ENCODE measurements around the gene SEPTIN8.

GRCh38 chr5:132824426-132824825 is 47.4 kb upstream of the SEPTIN8 start:
- no peak for TF ChIP-seq EZH2 (IDR thresholded peaks at IDR 0.05; ENCODE audit: insufficient read depth, poor library complexity, severe bottlenecking)
- TF ChIP-seq EZH2phosphoT487 (IDR thresholded peaks at IDR 0.05; ENCODE audit: insufficient read depth, low read depth), result no peak

All from GM23248 (cell line).